Cardiac septum (tissue), 1 donor: ENCODE data around the gene NEURL2. TPM values are rescaled to one million over a fixed set of nuclear protein-coding genes. Genes with fewer than 3 reads are reported as not detected.

Experiments
- DNase-seq: peaks from one replicate; pipeline ENCODE4 v3.0.0-alpha.2; 2020; ENCODE audit warnings: low spot score
- intact Hi-C: fragments of 100-400 bp; cut with DNase I; formaldehyde crosslinking; loops from one replicate; pipeline ENCODE4 v1.14.0; 2022
- total RNA-seq: library from RNA; stranded (reverse); fragmentation: NEBNext Ultra II Directional; extraction: Animal tissue kit (Norgen Biotek cat#: 25700); gene quantifications from one replicate; pipeline ENCODE4 v1.2.1, GENCODE V29; 2021
- donor health status: DM: no; HTN: no; CAD: no.

The NEURL2 gene
- total RNA-seq, 1 donor from 2014 or later, result 7.6 TPM

GRCh38 chr20:45853484-45853883, 37.5 kb downstream of the NEURL2 start:
- no peak for DNase-seq
- intact Hi-C loops, result no loop called here

GRCh38 chr20:45852326-45852725, 38.7 kb downstream of the NEURL2 start:
- no peak for DNase-seq
- intact Hi-C loops, result no loop called here

DNA sequence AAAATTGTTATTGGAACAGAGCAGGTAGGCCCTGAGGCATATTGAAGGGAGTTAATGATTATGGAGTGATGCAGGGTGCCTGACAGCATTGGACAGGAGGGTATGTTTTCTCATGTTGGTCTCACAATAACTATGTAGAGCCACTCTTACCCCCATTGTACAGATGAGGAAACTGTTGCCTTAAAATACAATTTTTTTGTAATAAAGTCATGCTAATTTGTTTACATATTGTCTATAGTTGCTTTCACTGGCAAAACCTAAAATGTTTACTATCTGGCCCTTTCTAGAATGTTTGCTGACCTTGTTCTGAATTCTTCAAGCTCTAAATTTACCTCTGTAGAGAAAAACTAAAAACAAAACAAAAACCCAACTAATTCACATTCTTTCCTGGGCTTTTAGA, 39.5 kb downstream of the NEURL2 start:
- intact Hi-C loops, result no loop called here
- no peak for DNase-seq

- DNase-seq, result no peak
- intact Hi-C loops, result no loop called here
Observed at GRCh38 chr20:45850926-45851325, 40.1 kb downstream of the NEURL2 start.

DNA sequence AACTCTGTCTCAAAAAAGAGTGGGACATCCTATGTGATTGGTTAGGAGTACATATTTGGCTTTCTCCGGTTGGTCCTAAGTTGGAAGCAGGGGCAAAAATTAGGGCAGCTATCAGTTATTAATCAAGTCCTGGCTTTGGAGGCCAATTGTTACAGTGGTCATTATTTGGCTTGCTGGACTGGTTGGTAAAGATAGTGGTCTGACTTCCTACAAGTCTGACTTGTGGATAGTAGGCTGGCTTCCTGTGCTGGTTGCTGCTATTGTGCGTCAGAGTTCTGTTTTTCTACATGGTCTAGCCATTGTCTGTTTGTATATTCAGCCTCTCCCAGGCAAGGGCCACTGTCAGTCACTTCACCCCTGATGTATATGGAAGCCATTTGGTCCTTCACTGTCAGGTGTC, 40.8 kb downstream of the NEURL2 start:
- intact Hi-C loops, result no loop called here
- no peak for DNase-seq

DNA sequence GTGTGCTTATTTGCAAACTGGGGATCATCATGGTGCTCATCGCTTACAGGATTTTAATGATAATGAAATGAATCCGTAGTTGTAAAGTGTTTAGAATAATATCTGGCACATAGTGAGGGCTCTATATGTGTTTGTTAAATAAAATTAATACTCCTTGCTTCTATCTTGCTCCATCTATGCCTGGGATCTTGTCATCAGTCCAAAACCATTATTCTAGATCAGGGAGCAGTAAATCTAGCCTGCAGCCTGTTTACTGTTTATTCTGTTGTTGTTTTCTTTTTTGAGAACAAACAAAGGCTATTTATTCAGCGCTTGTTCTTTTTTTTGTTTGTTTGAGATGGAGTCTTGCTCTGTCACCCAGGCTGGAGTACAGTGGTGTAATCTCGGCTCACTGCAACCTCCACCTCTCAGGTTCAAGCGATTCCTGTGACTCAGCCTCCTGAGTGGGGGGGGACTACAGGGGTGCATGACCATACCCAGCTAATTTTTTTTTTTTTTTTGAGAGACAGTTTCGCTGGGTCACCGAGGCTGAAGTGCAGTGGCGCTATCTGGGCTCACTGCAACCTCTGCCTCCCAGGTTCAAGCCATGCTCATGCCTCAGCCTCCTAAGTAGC, 41.9 kb downstream of the NEURL2 start:
- DNase-seq, result no peak
- intact Hi-C loops, result no loop called here

DNA sequence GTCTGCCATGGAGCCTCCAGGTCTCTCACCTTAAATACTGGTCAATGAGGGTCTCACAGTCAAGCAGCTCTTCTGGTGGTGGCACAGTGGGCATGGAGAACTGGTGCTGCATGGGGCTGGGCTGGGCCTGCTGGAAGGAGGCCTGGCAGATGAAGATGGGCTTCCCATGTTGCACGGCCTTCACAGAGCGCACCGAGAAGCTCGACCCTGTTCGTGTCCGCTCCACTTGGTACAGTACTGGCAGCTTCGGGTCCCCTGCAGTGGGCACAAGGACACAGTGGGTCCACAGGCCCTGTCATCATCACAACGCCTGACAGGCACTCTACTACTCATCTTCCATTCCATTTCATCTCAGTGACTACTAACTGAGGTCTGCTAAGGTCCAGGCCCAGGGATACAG, 42.6 kb downstream of the NEURL2 start:
- intact Hi-C loops, result no loop called here

DNA sequence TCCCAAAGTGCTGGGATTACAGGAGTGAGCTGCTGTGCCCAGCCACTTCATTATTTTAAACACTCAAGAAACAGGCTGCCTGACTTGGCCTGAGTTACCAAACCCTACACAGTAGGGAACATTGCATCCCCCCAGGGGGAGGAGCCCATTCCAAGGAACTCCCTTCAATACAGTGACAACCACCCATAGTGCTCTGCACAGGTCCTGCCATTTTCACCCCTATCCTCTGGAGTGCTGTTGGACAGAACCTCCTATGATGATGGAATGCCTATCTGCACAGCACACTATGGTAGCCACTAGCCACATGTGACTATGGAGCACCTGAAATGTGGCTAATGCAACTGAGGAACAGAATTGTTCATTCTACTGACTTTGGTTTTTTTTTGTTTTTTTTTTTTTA, 45.6 kb downstream of the NEURL2 start:
- DNase-seq, result no peak
- intact Hi-C loops, result no loop called here

More for the DNA sequence above, 42.6 kb downstream of the NEURL2 start:
- no peak for DNase-seq

GRCh38 chr20:45843506-45843905, 47.5 kb downstream of the NEURL2 start:
- DNase-seq, result no peak
- intact Hi-C loops, result no loop called here

DNA sequence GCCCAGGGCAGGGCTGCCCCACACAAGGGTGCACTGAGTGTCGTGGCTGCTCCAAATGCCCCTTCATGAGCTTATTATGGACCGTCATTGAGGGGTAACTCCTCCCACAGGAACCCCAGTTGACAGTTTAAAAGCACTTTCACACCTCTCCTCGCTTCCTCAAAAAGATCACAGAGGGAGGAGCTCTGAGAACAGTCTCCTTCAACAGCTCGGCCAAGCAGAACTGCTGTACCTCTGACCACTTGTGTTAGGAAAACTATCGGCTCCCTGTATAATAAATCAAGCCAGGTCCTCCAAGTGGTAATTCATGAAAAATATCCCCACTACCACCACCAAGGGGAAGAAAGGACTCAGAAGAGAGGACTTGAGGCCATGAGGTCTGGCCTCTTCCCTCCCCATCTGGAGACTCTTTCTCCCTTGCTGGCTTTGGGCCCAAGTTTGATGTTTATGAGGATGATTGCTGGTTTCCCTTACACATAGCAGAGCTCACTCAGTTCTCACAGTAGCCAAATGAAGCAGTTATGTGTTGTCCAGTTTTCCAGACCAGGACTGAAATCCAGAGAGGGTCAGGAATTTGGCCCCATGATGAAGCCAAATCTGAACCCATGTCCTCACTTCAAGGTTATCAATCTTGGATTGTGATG, 48.7 kb downstream of the NEURL2 start:
- intact Hi-C loops, result no loop called here
- no peak for DNase-seq

- no peak for DNase-seq
- intact Hi-C loops, result no loop called here
Observed at GRCh38 chr20:45841407-45842129, 49.4 kb downstream of the NEURL2 start.

GRCh38 chr20:45840700-45841198, 50.3 kb downstream of the NEURL2 start:
- DNase-seq, result no peak
- intact Hi-C loops, result no loop called here

Other genes starting within 250 kb of the NEURL2 start
- gene WFDC11, start 221.0 kb downstream of the NEURL2 start, total RNA-seq, result not detected
- not detected for gene WFDC13, start 189.2 kb downstream of the NEURL2 start, total RNA-seq
- gene WFDC10B, start 186.2 kb downstream of the NEURL2 start, total RNA-seq, result not detected
- not detected for gene SPINT4, start 168.9 kb downstream of the NEURL2 start, total RNA-seq
- 2.0 TPM for gene WFDC3, start 99.3 kb downstream of the NEURL2 start, total RNA-seq
- gene DNTTIP1, start 99.3 kb downstream of the NEURL2 start, total RNA-seq, result 26.3 TPM
- gene UBE2C, start 78.6 kb downstream of the NEURL2 start, total RNA-seq, result 0.38 TPM
- gene TNNC2, start 63.9 kb downstream of the NEURL2 start, total RNA-seq, result not detected
- gene SNX21, start 57.4 kb downstream of the NEURL2 start, total RNA-seq, result 19.5 TPM
- gene ACOT8, start 33.8 kb downstream of the NEURL2 start, total RNA-seq, result 24.9 TPM
- gene ZSWIM3, start 33.6 kb downstream of the NEURL2 start, total RNA-seq, result 2.0 TPM
- 6.9 TPM for gene ZSWIM1, start 10.0 kb downstream of the NEURL2 start, total RNA-seq
- gene SPATA25, start 3.6 kb downstream of the NEURL2 start, total RNA-seq, result 3.3 TPM
- gene CTSA, start 127 bp upstream of the NEURL2 start, total RNA-seq, result 111 TPM
- gene PLTP, start 20.9 kb upstream of the NEURL2 start, total RNA-seq, result 37.1 TPM
- 30.2 TPM for gene PCIF1, start 43.5 kb upstream of the NEURL2 start, total RNA-seq
- 8.5 TPM for gene ZNF335, start 81.0 kb upstream of the NEURL2 start, total RNA-seq
- 2.4 TPM for gene MMP9, start 117.7 kb upstream of the NEURL2 start, total RNA-seq
- gene SLC12A5, start 138.0 kb upstream of the NEURL2 start, total RNA-seq, result 0.73 TPM
- 12.3 TPM for gene NCOA5, start 198.8 kb upstream of the NEURL2 start, total RNA-seq
- 3.8 TPM for gene CD40, start 227.1 kb upstream of the NEURL2 start, total RNA-seq